Activated CD4-positive, alpha-beta T cell treated with anti-CD3 and anti-CD28 coated beads for 24 hours (primary cell): Measurements from ENCODE around the gene ABCB1.
"Not testable (repeated sequence)": the region's sequence is repeated elsewhere in the genome, so short reads cannot be mapped to it uniquely, and the experiment has no call there.

Experiments used
- DNase-seq, 2 donors: peaks; one replicate each; pipeline ENCODE4 v3.0.0-alpha.2; 2020; ENCODE audit warnings: low read depth in 2 of 2

The ABCB1 gene

DNA sequence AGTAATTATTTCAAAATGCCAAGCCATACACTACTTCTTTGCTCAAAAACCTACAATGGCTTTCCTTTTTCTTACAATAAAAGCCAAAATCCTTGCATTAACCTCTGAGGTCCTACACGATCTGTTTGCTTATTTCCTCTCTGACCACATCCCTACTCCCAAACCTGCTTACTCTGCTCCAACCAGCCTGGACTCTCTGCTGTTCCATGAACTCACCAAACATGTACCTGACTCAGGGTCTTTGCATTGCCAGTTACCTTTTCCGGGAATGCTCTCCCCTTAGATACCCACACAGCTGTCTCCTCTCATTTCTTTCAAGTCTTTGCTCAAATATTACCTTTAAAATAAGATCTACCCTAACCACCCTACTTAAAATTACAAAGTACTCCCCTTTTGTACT lies 127.5 kb downstream of the ABCB1 start:
- no peak for DNase-seq

DNA sequence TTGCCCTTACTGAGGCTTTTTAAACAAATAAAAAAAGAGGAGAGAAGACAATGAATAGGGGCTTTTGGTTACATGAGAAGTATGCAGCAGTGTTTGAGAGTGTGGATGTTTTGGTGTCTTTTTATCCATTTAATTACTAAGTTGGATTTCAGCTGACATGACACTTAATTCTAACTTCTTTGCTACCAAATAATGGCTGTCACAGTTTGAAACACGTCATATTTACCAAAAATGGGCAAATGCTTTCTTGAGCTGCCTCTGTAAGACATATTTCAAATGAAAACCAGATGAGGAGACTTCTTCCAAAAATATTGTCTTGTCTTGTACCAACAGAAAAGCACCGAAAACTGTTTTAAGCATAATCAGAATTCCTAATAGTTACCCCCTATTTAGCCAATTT lies 129.2 kb downstream of the ABCB1 start:
- DNase-seq = no peak

DNA sequence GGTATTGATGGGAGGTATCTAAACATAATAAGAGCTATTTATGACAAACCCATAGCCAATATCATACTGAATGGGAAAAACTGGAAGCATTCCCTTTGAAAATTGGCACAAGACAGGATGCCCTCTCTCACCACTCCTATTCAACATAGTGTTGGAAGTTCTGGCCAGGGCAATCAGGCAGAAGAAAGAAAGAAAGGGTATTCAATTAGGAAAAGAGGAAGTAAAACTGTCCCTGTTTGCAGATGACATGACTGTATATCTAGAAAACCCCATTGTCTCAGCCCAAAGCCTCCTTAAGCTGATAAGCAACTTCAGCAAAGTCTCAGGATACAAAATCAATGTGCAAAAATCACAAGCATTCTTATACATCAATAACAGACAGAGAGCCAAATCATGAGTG lies 131.5 kb downstream of the ABCB1 start:
- DNase-seq = not testable (repeated sequence)

DNA sequence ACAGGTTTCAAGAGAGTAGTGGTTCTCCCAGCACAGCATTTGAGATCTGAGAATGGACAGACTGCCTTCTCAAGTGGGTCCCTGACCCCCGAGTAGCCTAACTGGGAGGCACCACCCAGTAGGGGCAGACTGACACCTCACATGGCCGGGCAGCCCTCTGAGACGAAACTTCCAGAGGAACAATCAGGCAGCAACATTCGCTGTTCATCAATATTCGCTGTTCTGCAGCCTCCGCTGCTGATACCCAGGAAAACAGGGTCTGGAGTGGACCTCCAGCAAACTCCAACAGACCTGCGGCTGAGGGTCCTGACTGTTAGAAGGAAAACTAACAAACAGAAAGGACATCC lies 135.2 kb downstream of the ABCB1 start:
- DNase-seq = not testable (repeated sequence)

DNA sequence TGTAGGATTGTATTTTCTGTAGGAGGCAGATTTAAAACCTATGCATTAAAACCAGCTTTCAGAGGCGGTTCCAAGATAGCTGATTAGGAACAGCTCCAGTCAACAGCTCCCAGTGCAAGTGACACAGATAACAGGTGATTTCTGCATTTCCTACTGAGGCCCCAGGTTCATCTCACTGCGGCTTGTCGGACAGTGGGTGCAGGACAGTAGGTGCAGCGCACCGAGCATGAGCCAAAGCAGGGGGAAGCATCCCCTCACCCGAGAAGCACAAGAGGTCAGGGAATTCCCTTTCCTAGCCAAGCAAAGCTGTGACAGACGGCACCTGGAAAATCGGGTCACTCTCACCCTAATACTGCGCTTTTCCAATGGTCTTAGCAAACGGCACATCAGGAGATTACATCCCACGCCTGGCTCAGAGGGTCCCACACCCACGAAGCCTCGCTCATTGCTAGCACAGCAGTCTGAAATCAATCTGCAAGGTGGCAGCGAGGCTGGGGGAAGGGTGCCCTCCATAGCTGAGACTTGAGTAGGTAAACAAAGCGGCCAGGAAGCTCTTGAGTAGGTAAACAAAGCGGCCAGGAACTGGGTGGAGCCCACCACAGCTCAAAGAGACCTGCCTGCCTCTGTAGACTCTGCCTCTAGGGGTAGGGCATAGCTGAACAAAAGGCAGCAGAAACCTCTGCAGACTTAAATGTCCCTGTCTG lies 135.7 kb downstream of the ABCB1 start:
- DNase-seq = not testable (repeated sequence)

DNA sequence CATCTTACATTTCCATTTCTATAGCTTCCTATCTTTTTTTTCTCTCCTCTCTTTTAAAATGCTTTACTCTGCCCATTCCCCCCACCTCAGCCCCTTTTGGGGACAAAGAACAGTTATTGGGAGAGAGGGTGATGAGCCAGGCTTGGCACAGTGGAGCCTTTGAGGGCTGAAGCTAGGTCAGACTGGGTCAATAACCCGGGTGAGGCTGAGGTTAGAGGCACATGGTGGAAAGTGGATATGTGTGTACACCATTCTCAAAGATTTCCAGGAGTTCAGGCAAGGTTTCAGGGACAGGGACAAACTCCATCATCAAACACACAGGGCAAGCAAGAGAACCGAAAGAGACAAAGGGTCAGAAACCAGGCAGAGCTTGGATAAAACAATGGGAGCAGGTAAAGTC lies 136.7 kb downstream of the ABCB1 start:
- DNase-seq = no peak

DNA sequence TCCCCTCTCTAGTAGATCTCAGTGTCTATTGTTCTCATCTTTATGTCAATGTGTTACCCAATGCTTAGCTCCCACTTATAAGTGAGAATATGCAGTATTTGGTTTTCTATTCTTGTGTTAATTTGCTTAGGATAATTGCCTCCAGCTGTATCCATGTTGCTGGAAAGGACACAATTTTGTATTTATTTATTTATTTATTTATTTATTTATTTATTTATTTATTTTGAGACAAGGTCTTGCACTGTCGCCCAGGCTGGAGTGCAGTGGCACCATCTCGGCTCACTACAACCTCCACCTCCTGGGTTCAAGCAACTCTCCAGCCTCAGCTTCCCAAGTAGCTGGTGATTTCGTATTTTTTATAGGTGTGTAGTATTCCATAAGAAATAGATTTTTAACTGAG lies 140.2 kb downstream of the ABCB1 start:
- not testable (repeated sequence) for DNase-seq

DNA sequence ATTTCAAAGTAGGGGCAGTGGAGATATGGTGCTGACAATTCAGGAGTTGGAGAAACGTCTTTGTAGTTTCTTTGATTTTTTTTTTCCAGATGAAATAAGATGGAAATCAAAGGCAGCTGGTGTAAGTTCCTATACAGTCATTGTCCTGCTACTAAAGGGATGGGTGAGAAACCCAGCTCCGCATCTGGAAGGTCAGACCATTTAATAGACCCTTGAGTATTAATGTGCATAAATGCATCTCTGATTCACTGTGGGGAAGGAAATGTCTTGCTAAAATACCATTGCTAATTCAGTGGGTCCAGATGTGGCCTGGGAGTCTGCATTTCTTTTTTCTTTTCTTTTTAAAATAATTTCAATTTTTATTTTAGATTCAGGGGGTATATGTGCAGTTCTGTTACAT lies 140.7 kb downstream of the ABCB1 start:
- no peak for DNase-seq

DNA sequence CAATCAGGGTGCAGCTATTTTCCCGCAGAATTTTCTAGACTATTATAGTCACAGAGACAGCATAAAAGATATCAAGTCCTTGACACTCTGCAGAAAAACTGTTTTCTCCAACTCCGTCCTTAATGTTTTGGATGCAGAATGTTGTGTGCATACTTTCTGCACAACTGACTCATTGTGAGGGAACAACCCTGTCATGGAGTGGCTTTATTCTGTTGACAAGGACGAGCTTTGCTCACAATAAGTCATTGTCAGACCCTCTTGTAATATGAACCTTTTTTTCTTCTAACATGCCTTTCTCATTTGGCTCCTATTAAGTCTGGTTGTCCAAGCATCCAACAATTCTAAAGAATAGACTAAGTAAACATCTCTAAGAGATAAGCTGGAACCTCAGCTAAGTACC lies 142.5 kb downstream of the ABCB1 start:
- no peak for DNase-seq

DNA sequence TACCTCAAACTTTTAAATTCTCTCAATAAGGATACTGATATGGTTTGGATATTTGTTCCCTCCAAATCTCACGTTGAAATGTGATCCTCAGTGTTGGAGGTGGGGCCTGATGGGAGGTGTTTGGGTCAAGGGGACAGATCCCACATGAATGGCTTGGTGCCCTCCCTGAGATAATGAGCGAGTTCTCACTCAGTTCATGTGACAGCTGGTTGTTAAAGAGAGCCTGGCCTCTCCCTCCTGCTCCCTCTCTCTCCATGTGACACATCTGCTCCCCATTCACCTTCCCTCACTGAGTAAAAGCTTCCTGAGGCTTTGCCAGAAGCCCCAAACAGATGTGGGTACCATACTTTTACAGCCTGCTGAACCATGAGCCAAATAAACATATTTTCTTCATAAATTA lies 144.4 kb downstream of the ABCB1 start:
- DNase-seq = no peak
